Common myeloid progenitor, CD34-positive (primary cell): Measurements from ENCODE around the gene OLAH.

Experiments used
- CTCF ChIA-PET: fragments of 350-600 bp; sonication (Branson Sonifier 250); formaldehyde crosslinking; loops from one replicate; lab custom pipeline; 2021; ENCODE audit warnings: antibody characterized with exemption; lab: Charles Lee
- POLR2A ChIA-PET: fragments of 350-600 bp; sonication (Branson Sonifier 250); formaldehyde crosslinking; loops from one replicate; lab custom pipeline; 2021; ENCODE audit warnings: antibody characterized with exemption; lab: Charles Lee
- DNase-seq, 3 donors: peaks; one replicate each; pipeline versions ENCODE4 v3.0.0 to v3.0.0-alpha.2; 2013
- H3K27ac ChIP-seq, 2 experiments: 1 replicate in 1 of 2; 2 replicates in 1 of 2; pipeline ENCODE4 v1.7.0; 2013; ENCODE audit warnings: inconsistent platforms in 2 of 2, low read length in 2 of 2, mild to moderate bottlenecking in 2 of 2, low read depth in 1 of 2, moderate library complexity in 1 of 2; ENCODE audit not compliant: severe bottlenecking in 2 of 2, insufficient read depth in 1 of 2, poor library complexity in 1 of 2
- H3K27me3 ChIP-seq, 5 experiments: replicated peaks in 2 of 5; 1 replicate in 3 of 5; 2 replicates in 2 of 5; pipeline versions ENCODE4 v1.6.1 to v1.7.0; 2013; ENCODE audit warnings: low read length in 4 of 5, mild to moderate bottlenecking in 2 of 5, moderate library complexity in 2 of 5, inconsistent platforms in 1 of 5; ENCODE audit not compliant: insufficient read depth in 5 of 5, control insufficient read depth in 4 of 5
- H3K36me3 ChIP-seq, 4 experiments: 1 replicate in 2 of 4; 2 replicates in 2 of 4; pipeline versions ENCODE4 v1.6.1 to v1.7.0; 2013; ENCODE audit warnings: low read length in 3 of 4, control low read depth in 1 of 4, mild to moderate bottlenecking in 1 of 4; ENCODE audit not compliant: control insufficient read depth in 4 of 4, insufficient read depth in 4 of 4
- H3K4me1 ChIP-seq, 4 experiments: 1 replicate in 3 of 4; 2 replicates in 1 of 4; pipeline versions ENCODE4 v1.6.1 to v1.7.1; 2013; ENCODE audit warnings: low read length in 3 of 4, mild to moderate bottlenecking in 3 of 4, control low read depth in 1 of 4, inconsistent platforms in 1 of 4, moderate library complexity in 1 of 4; ENCODE audit not compliant: control insufficient read depth in 4 of 4, insufficient read depth in 4 of 4; ENCODE audit errors: control extremely low read depth in 1 of 4
- H3K4me3 ChIP-seq, 7 experiments: 1 replicate in 4 of 7; 2 replicates in 3 of 7; pipeline versions ENCODE4 v1.5.1 to v1.7.0; 2013; ENCODE audit warnings: mild to moderate bottlenecking in 7 of 7, low read length in 6 of 7, moderate library complexity in 6 of 7, inconsistent platforms in 2 of 7, low read depth in 2 of 7, control low read depth in 1 of 7; ENCODE audit not compliant: insufficient read depth in 4 of 7, control insufficient read depth in 1 of 7; ENCODE audit errors: extremely low read depth in 1 of 7
- H3K9me3 ChIP-seq, 5 experiments: 1 replicate in 4 of 5; 2 replicates in 1 of 5; pipeline versions ENCODE4 v1.6.1 to v1.7.1; 2013; ENCODE audit warnings: low read length in 4 of 5, mild to moderate bottlenecking in 2 of 5, inconsistent platforms in 1 of 5, low read depth in 1 of 5, moderate library complexity in 1 of 5; ENCODE audit not compliant: control insufficient read depth in 4 of 5, insufficient read depth in 2 of 5; ENCODE audit errors: control extremely low read depth in 1 of 5
- WGBS: methylation state at CpG from one replicate; pipeline ENCODE4 v1.1.5; 2013; ENCODE audit not compliant: insufficient coverage; 5-methylcytosine and 5-hydroxymethylcytosine counted together

The OLAH gene

GRCh38 chr10:15103513-15103912 lies 59.8 kb downstream of the OLAH start:
- CTCF ChIA-PET = no interaction called here
- WGBS = 95% methylated on average over 8 of the region's 9 CpGs
- no peak overlapping the region for H3K4me3 ChIP-seq
- no peak overlapping the region for H3K27ac ChIP-seq
- POLR2A ChIA-PET = no interaction called here
- peaks cover 0 to 9% (median 6%) of the 10 kb centered on the region in 4 experiments for H3K4me1 ChIP-seq
- no peak for DNase-seq
- peaks cover 14 to 63% (median 32%) of the 10 kb centered on the region in 4 experiments for H3K36me3 ChIP-seq
- no peaks in the 10 kb centered on the region for H3K27me3 ChIP-seq
- no peaks in the 10 kb centered on the region for H3K9me3 ChIP-seq

- CTCF ChIA-PET = interaction anchor here (0.7 to 1.7 kb wide), 9 partner anchors 11 to 608 kb away, joined by 3 to 9 read pairs (median 4); partner anchors contain the start of gene NMT2
- peaks cover 14 to 51% (median 34%) of the 10 kb centered on the region in 4 experiments for H3K36me3 ChIP-seq
- POLR2A ChIA-PET = interaction anchor here (0.6 kb wide), 1 partner anchor 67 kb away, joined by 3 read pairs; no protein-coding TSS in a partner anchor
Measured at GRCh38 chr10:15106352-15107013, 62.7 kb downstream of the OLAH start.

GRCh38 chr10:15112657-15113056 lies 68.9 kb downstream of the OLAH start:
- H3K27me3 ChIP-seq = no peaks in the 10 kb centered on the region
- no peaks in the 10 kb centered on the region for H3K4me1 ChIP-seq
- H3K36me3 ChIP-seq = peaks cover 9 to 44% (median 12%) of the 10 kb centered on the region in 4 experiments
- POLR2A ChIA-PET = no interaction called here
- CTCF ChIA-PET = no interaction called here
- peaks cover 0 to 5% (median 0%) of the 10 kb centered on the region in 5 experiments for H3K9me3 ChIP-seq
- DNase-seq = no peak
- H3K27ac ChIP-seq = no peak overlapping the region
- 100% methylated on average over 13 of the region's 13 CpGs for WGBS
- no peak overlapping the region for H3K4me3 ChIP-seq

More at GRCh38 chr10:15106352-15107013, 62.7 kb downstream of the OLAH start:
- 72% methylated on average over 5 of the region's 8 CpGs for WGBS
- Histone ChIP-seq H3K9me3 (no peaks in the 10 kb centered on the region), H3K4me3 (no peak overlapping the region), H3K4me1 (no peaks in the 10 kb centered on the region), H3K27me3 (no peaks in the 10 kb centered on the region), H3K27ac (no peak overlapping the region)
- DNase-seq = peak; percentile 62 to 76 (median 65)

- no peak for DNase-seq
- CTCF ChIA-PET = interaction anchor here (1.2 kb wide), 1 partner anchor 14 kb away, joined by 3 read pairs; no protein-coding TSS in a partner anchor
- POLR2A ChIA-PET = no interaction called here
Measured at GRCh38 chr10:15113766-15114165, 70.0 kb downstream of the OLAH start.

DNA sequence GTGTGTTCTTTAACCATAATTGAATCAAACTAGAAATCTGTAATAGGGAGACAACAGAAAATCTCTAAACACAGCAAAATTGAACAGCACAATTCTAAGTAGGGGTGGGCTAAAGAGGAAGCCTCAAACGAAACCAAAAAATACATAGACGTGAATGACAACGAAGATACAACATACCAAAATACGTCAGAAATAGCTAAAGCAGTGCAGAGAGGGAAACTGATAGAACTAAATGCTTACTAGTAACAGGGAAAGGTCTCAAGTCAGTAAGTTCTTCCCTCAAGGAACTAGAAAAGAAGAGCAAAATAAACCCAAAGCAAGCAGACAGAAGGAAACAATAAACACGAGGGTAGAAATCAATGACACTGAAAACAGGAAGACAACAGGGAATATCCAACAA lies 72.5 kb downstream of the OLAH start:
- DNase-seq = no peak
- H3K27ac ChIP-seq = no peak overlapping the region
- peaks cover 0 to 3% (median 0%) of the 10 kb centered on the region in 4 experiments for H3K4me1 ChIP-seq
- H3K27me3 ChIP-seq = no peaks in the 10 kb centered on the region
- peaks cover 0 to 5% (median 0%) of the 10 kb centered on the region in 5 experiments for H3K9me3 ChIP-seq
- WGBS = 98% methylated on average over 5 of the region's 5 CpGs
- CTCF ChIA-PET = interaction anchor here (0.6 kb wide), 1 partner anchor 492 kb away, joined by 4 read pairs; no protein-coding TSS in a partner anchor
- POLR2A ChIA-PET = interaction anchor here (0.6 kb wide), 1 partner anchor 292 kb away, joined by 5 read pairs; no protein-coding TSS in a partner anchor
- peaks cover 11 to 45% (median 17%) of the 10 kb centered on the region in 4 experiments for H3K36me3 ChIP-seq
- no peak overlapping the region for H3K4me3 ChIP-seq

More at GRCh38 chr10:15113766-15114165, 70.0 kb downstream of the OLAH start:
- H3K27ac ChIP-seq = no peak overlapping the region
- H3K9me3 ChIP-seq = peaks cover 0 to 5% (median 0%) of the 10 kb centered on the region in 5 experiments
- H3K4me1 ChIP-seq = peaks cover 0 to 1% (median 0%) of the 10 kb centered on the region in 4 experiments
- 94% methylated on average over 3 of the region's 4 CpGs for WGBS
- no peaks in the 10 kb centered on the region for H3K27me3 ChIP-seq
- no peak overlapping the region for H3K4me3 ChIP-seq
- H3K36me3 ChIP-seq = peaks cover 6 to 43% (median 14%) of the 10 kb centered on the region in 4 experiments

DNA sequence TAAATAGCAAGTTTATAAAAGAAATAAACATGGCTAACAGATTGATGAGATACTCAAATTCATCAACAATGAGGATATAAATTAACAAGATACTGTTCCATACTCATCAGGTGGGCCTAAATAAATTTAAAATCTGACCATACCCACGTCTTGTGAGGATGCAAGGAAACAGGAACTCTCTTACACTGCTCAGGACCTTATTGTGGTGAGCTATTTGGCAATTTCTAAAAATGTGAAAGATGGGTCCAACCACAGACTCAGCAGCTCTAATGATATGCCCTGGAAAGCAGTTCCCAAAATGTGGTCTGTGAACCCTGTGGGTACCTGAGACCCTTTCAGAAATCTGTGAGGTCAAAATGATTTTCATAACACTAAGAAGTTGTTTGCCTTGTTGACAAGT lies 74.9 kb downstream of the OLAH start:
- no peak overlapping the region for H3K4me3 ChIP-seq
- ChIA-PET POLR2A (interaction anchor here (0.6 kb wide), 1 partner anchor 525 kb away, joined by 3 read pairs; no protein-coding TSS in a partner anchor), CTCF (no interaction called here)
- H3K36me3 ChIP-seq = peaks cover 8 to 38% (median 15%) of the 10 kb centered on the region in 4 experiments
- H3K27me3 ChIP-seq = no peaks in the 10 kb centered on the region
- H3K9me3 ChIP-seq = peaks cover 0 to 5% (median 0%) of the 10 kb centered on the region in 5 experiments
- H3K27ac ChIP-seq = no peak overlapping the region
- H3K4me1 ChIP-seq = peaks cover 0 to 3% (median 0%) of the 10 kb centered on the region in 4 experiments
- WGBS = 50% methylated on average over 1 of the region's 1 CpG
- peak in 2 of 3 donors; percentile 13 to 15 for DNase-seq

DNA sequence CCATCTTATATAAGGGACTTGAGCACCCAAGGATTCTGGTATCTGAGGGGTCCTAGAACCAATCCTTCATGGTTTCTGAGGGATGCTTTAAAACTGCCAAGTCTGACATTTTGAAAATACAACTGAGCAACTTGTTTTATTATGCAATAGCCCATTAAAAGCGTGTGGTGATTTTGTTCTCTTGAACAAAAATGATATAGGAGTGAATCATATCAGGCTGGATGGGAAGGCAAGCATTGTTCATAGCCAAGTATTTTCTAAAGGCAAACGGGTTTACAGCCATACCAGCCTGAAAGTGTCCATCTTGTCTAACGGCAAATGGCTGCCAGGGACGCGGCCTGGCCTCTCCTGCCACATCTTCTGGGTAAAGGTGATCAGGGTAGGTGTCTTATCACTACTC lies 76.8 kb downstream of the OLAH start:
- POLR2A ChIA-PET = no interaction called here
- Histone ChIP-seq H3K4me3 (no peak overlapping the region), H3K27ac (no peak overlapping the region), H3K27me3 (no peaks in the 10 kb centered on the region), H3K4me1 (peaks cover 0 to 3% (median 0%) of the 10 kb centered on the region in 4 experiments), H3K9me3 (peaks cover 0 to 5% (median 0%) of the 10 kb centered on the region in 5 experiments), H3K36me3 (peaks cover 10 to 31% (median 17%) of the 10 kb centered on the region in 4 experiments)
- WGBS = 100% methylated on average over 3 of the region's 5 CpGs
- CTCF ChIA-PET = no interaction called here
- DNase-seq = no peak
